Mucosa of descending colon (tissue), 3 donors: ENCODE data around the gene HIP1R. TPM values are rescaled to one million over a fixed set of nuclear protein-coding genes. Genes with fewer than 3 reads are reported as not detected.

Source experiments
- ATAC-seq: fragments of 200-7000 bp; cut with Tn5 transposase; one replicate; pipeline ENCODE4 v1.9.1; 2020; ENCODE audit warnings: mild to moderate bottlenecking, moderate library complexity
- DNase-seq, 3 donors: peaks; one replicate each; pipeline ENCODE4 v3.0.0-alpha.2; 2020
- H3K36me3 ChIP-seq: fragments of 200-600 bp; one replicate; pipeline ENCODE4 v1.8.0; 2021; ENCODE audit warnings: low read depth, mild to moderate bottlenecking
- H3K4me1 ChIP-seq: fragments of 200-600 bp; one replicate; pipeline ENCODE4 v1.8.0; 2021; ENCODE audit warnings: low read depth, mild to moderate bottlenecking
- H3K4me3 ChIP-seq: fragments of 200-600 bp; one replicate; pipeline ENCODE4 v1.8.0; 2021; ENCODE audit warnings: mild to moderate bottlenecking
- H3K9me3 ChIP-seq: fragments of 200-600 bp; one replicate; pipeline ENCODE4 v1.8.0; 2021; ENCODE audit warnings: mild to moderate bottlenecking
- intact Hi-C, 2 donors: fragments of 100-400 bp; cut with DNase I in 1 of 2; cut with micrococcal nuclease in 1 of 2; formaldehyde crosslinking; loops; one replicate each; pipeline versions ENCODE4 v1.11.0 to v1.11.1; 2022; cut with DNase I, micrococcal nuclease
- total RNA-seq, 3 donors: library from RNA; stranded (reverse); fragmentation: NEBNext Ultra II Directional in 2 of 3; extraction: Animal tissue kit (Norgen Biotek cat#: 25700) in 2 of 3; gene quantifications; one replicate each; pipeline versions ENCODE4 v1.2.1 to v1.2.4, GENCODE V29; 2021 to 2023
- TF ChIP-seq, protein P1 (sequence below): fragments of 200-600 bp; IDR thresholded peaks from one replicate; pipeline ENCODE4 v1.8.0; 2022; ENCODE audit warnings: antibody characterized with exemption, mild to moderate bottlenecking
- donor health status: DM: no; HTN: no; CAD: no; lungs with moderate emphysema.
- donor health status: DM: no; HTN: no; CAD: no.
- donor health status: DM: no; HTN: yes; CAD: no.

Gene HIP1R
- total RNA-seq, 3 donors from 2014 or later = 37.8 to 76.5 (median 73.1) TPM

DNA sequence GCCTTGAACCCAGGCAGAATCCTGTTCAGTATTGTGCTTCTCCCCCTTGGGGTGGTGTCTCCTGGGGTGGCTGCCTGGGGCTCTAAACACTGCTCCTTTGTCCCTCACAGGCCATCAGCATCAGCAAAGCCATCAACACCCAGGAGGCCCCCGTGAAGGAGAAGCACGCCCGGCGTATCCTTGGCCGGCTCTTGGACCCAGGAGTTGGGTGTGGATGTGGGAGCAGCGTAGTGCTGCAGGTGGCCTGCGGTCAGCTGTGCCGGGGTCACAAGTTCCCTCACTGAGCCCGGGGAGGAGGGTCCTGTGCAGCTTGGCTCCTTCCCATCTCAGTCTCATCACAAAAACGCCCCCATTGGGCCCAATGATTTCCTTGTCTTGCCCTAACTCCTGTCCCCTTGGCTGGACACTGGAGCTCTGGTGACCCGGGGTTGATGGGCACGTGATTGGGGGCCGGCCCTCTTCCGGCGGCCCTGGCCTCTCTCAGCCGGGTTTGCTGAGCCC is 12.7 kb downstream of the HIP1R start:
- Histone ChIP-seq H3K9me3 (no peaks in the 10 kb centered on the region), H3K4me1 (no peaks in the 10 kb centered on the region), H3K36me3 (no peaks in the 10 kb centered on the region), H3K4me3 (no peak overlapping the region)
- TF ChIP-seq, protein P1, sequence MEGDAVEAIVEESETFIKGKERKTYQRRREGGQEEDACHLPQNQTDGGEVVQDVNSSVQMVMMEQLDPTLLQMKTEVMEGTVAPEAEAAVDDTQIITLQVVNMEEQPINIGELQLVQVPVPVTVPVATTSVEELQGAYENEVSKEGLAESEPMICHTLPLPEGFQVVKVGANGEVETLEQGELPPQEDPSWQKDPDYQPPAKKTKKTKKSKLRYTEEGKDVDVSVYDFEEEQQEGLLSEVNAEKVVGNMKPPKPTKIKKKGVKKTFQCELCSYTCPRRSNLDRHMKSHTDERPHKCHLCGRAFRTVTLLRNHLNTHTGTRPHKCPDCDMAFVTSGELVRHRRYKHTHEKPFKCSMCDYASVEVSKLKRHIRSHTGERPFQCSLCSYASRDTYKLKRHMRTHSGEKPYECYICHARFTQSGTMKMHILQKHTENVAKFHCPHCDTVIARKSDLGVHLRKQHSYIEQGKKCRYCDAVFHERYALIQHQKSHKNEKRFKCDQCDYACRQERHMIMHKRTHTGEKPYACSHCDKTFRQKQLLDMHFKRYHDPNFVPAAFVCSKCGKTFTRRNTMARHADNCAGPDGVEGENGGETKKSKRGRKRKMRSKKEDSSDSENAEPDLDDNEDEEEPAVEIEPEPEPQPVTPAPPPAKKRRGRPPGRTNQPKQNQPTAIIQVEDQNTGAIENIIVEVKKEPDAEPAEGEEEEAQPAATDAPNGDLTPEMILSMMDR = no peak
- no peak for ATAC-seq
- intact Hi-C loops = no loop called here
- no peak for DNase-seq

DNA sequence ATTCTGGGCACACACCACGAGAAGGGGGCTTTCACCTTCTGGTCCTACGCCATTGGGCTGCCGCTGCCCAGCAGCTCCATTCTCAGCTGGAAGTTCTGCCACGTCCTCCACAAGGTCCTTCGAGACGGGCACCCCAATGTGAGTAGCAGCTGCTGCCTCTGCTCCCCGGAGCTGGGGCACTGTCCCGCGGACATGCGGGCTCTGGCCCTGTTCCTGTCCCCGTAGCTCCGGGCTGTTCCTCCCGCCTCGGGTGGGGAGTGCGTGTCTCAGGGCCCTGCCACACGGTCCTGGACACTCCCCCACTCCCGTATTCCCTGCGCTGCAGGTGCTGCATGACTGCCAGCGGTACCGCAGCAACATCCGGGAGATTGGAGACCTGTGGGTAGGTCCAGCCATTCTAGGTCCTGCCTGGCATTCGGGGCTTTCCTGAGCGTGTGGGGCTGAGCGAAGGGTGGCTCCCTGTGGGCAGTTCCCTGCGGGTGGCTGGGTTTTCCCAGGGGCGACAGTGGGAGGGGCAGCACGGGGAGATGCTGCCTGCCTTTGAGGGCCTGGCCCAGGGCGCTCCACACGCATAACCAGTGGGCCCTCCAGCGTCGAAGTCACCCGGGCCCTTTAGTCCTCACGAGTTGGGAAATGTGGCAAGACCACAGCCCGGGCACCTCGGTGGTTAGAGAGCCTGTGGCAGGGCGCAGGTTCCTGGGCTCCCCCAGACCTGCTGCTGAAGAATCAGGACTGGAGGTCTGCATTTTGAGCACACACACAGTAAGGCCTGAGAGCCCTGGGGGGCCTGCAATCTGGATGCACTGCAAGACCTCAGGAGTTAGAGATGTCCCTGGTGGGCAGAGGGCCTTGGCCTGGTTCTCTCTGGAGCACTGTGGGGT is 13.5 kb downstream of the HIP1R start:
- TF ChIP-seq, protein P1 = no peak
- DNase-seq = peak in 1 of 3 donors; percentile 44
- ATAC-seq = no peak
- intact Hi-C loops = no loop called here
- Histone ChIP-seq H3K4me3 (no peak overlapping the region), H3K4me1 (no peaks in the 10 kb centered on the region), H3K9me3 (no peaks in the 10 kb centered on the region), H3K36me3 (no peaks in the 10 kb centered on the region)

DNA sequence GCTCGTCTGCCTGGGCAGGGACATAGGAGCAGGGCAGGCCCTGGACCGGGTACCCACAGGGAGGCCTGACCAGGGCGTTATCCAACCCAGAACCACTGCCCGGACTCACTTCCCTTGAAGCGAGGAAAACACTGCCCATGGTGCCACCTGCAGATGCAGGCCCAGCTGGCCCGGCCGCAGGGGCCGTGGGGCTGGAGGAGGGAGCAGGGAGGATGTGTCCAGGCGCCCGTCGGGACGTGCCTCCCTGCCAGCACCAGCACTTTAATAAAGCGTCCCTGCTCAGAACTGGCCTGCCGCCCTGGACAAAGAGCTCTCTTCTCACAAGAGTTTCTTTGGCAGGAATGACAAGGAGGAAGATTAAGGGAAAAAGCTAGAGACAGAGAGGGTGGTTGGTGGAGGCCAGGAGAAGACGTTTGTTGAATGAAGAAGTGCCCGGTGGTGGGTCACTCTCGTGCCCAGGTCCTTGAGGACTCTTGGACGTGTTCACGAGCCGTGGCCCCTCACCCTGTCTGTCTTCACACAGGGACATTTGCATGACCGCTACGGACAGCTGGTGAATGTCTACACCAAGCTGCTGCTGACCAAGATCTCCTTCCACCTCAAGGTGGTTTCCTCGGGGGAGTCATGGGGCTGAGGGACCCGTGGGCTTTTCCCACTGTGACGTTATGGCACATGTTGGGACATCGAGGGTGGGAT is 14.2 kb downstream of the HIP1R start:
- H3K36me3 ChIP-seq = no peaks in the 10 kb centered on the region
- TF ChIP-seq, protein P1 = no peak

DNA sequence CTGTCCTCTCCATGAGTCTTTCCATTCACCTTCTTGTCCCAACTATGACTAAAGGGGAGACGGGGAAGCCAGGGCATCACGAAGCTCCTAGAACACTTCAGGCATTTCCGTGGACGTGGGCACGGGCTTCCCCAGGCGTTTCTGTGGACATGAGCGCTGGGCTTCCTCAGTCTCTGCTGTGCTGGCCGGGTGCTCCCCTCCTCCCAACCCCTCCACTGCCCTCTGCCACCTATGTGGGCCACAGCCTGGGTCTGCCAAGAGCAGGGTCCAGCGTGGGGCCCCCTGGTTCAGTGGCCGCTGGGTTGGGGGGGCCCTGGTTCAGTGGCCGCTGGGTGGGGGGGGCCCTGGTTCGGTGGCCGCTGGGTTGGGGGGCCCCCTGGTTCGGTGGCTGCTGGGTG is 14.8 kb downstream of the HIP1R start:
- TF ChIP-seq, protein P1 = no peak
- Histone ChIP-seq H3K4me3 (no peak overlapping the region), H3K36me3 (no peaks in the 10 kb centered on the region), H3K9me3 (no peaks in the 10 kb centered on the region), H3K4me1 (no peaks in the 10 kb centered on the region)
- intact Hi-C loops = no loop called here
- DNase-seq (peak in 1 of 3 donors; percentile 45), ATAC-seq (no peak)

More for the DNA sequence above, 14.2 kb downstream of the HIP1R start:
- DNase-seq = peak in 1 of 3 donors; percentile 19
- intact Hi-C loops = no loop called here
- H3K4me3 ChIP-seq = no peak overlapping the region
- no peak for ATAC-seq
- H3K4me1 ChIP-seq = no peaks in the 10 kb centered on the region
- H3K9me3 ChIP-seq = no peaks in the 10 kb centered on the region

DNA sequence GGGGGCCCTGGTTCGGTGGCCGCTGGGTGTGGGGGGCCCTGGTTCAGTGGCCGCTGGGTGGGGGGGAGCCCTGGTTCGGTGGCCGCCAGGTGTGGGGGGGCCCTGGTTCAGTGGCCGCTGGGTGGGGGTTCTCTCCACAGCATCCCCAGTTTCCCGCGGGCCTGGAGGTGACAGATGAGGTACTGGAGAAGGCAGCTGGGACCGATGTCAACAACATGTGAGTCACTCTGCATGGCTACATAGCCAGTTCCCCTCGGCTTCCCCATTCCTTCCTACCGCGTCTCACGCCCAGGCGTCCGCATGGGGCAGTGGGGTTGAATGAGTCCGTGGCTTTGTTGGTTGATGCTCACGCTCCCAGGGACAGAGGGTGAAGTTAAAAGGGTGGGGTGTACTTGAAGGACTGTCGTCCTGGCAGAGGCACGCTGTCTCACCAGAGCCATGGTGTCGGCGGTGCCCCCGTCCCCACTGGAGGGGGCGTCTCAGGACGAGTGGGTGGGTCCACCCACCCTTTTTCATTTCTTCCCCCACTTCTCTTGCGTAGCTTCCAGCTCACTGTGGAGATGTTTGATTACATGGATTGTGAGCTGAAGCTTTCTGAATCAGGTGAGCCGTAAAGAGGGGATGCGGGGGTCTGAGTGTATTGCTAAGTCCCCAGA is 15.6 kb downstream of the HIP1R start:
- DNase-seq = peak in 1 of 3 donors; percentile 22
- Histone ChIP-seq H3K36me3 (no peaks in the 10 kb centered on the region), H3K9me3 (no peaks in the 10 kb centered on the region), H3K4me3 (no peak overlapping the region), H3K4me1 (no peaks in the 10 kb centered on the region)
- intact Hi-C loops = no loop called here
- ATAC-seq = no peak
- TF ChIP-seq, protein P1 = no peak
